ENCODE data around the gene TMEM178B. TPM values are rescaled to one million over a fixed set of nuclear protein-coding genes. Genes with fewer than 3 reads are reported as not detected.

TMEM178B gene
- total RNA-seq, 1 experiment from 2014 or later, result not detected

GRCh38 chr7:141527076-141527475, 453.2 kb downstream of the TMEM178B start:
- H3K9me2 ChIP-seq (ENCODE audit: insufficient read depth), result no peaks in the 10 kb centered on the region
- CTCF ChIA-PET, result no interaction called here
- H3K4me2 ChIP-seq, result no peak overlapping the region
- no peaks in the 10 kb centered on the region for H3F3A ChIP-seq (ENCODE audit: insufficient read depth, low read depth)
- H4K20me1 ChIP-seq (ENCODE audit: insufficient read depth), result no peaks in the 10 kb centered on the region
- BruUV-seq (replicated peaks), result no TSS peak
- no peaks in the 10 kb centered on the region for H3K79me2 ChIP-seq (ENCODE audit: low read depth)
- H3K9me3 ChIP-seq (ENCODE audit: insufficient read depth, low read depth), result no peaks in the 10 kb centered on the region
- H3K27ac ChIP-seq, result no peak overlapping the region
- POLR2A ChIA-PET (ENCODE audit: unreplicated experiment), result no interaction called here
- no peak overlapping the region for H2AFZ ChIP-seq
- H3K4me3 ChIP-seq, result no peak overlapping the region
- DNase-seq, result no peak
- no peaks in the 10 kb centered on the region for H3K36me3 ChIP-seq (ENCODE audit: low read depth)
- no peak for TF ChIP-seq EZH2 (IDR thresholded peaks at IDR 0.05; ENCODE audit: low read depth)
- no peak for TF ChIP-seq CTCF (conservative IDR thresholded peaks at IDR 0.05)
- intact Hi-C loops (cut with micrococcal nuclease; ENCODE audit: unreplicated experiment), result no loop called here
- H3K4me1 ChIP-seq (replicated peaks; ENCODE audit: insufficient read depth), result no peaks in the 10 kb centered on the region
- peaks cover 94% of the 10 kb centered on the region for H3K27me3 ChIP-seq (ENCODE audit: insufficient read depth, low read depth)

- intact Hi-C loops (cut with micrococcal nuclease; ENCODE audit: unreplicated experiment), result no loop called here
- H3F3A ChIP-seq (ENCODE audit: insufficient read depth, low read depth), result no peaks in the 10 kb centered on the region
- no peaks in the 10 kb centered on the region for H3K9me3 ChIP-seq (ENCODE audit: insufficient read depth, low read depth)
- no peaks in the 10 kb centered on the region for H3K4me1 ChIP-seq (replicated peaks; ENCODE audit: insufficient read depth)
- no TSS peak for BruUV-seq (replicated peaks)
- TF ChIP-seq EZH2 (IDR thresholded peaks at IDR 0.05; ENCODE audit: low read depth), result no peak
- no peak for TF ChIP-seq CTCF (conservative IDR thresholded peaks at IDR 0.05)
- DNase-seq, result no peak
- no peak overlapping the region for H3K4me2 ChIP-seq
- H4K20me1 ChIP-seq (ENCODE audit: insufficient read depth), result no peaks in the 10 kb centered on the region
- CTCF ChIA-PET, result no interaction called here
- no peaks in the 10 kb centered on the region for H3K79me2 ChIP-seq (ENCODE audit: low read depth)
- H2AFZ ChIP-seq, result no peak overlapping the region
- H3K27ac ChIP-seq, result no peak overlapping the region
- no peaks in the 10 kb centered on the region for H3K9me2 ChIP-seq (ENCODE audit: insufficient read depth)
- H3K4me3 ChIP-seq, result no peak overlapping the region
- H3K36me3 ChIP-seq (ENCODE audit: low read depth), result no peaks in the 10 kb centered on the region
- POLR2A ChIA-PET (ENCODE audit: unreplicated experiment), result no interaction called here
- H3K27me3 ChIP-seq (ENCODE audit: insufficient read depth, low read depth), result peaks cover 81% of the 10 kb centered on the region
Measured at GRCh38 chr7:141528399-141528798, 454.5 kb downstream of the TMEM178B start.

Other genes starting within 250 kb of the TMEM178B start
- gene BRAF, start 149.1 kb upstream of the TMEM178B start, total RNA-seq (2021), result 45.0 and 56.9 TPM in 2 replicates
- gene MRPS33, start 59.1 kb upstream of the TMEM178B start, total RNA-seq (2021), result 70.8 and 84.4 TPM in 2 replicates

All from PC-9 (cell line).